Measurements from ENCODE around the gene PPP6C.

GRCh38 chr9:125146247-125146646 is 43.4 kb downstream of the PPP6C start:
- TF ChIP-seq EZH2 (IDR thresholded peaks at IDR 0.05; ENCODE audit: low read depth, unreplicated experiment) (no peak), CREB1 (CRISPR knock-in tag; IDR thresholded peaks at IDR 0.05; ENCODE audit: low read depth) (no peak), POLR2AphosphoS5 (IDR thresholded peaks at IDR 0.05; ENCODE audit: low read depth) (no peak), JUNB (IDR thresholded peaks at IDR 0.05; ENCODE audit: unreplicated experiment) (no peak), STAT1 (IDR thresholded peaks at IDR 0.05; ENCODE audit: unreplicated experiment) (no peak), EZH2phosphoT487 (IDR thresholded peaks at IDR 0.05; ENCODE audit: unreplicated experiment) (no peak), NANOG (IDR thresholded peaks at IDR 0.05; ENCODE audit: borderline replicate concordance) (no peak), ZNF331 (CRISPR knock-in tag; IDR thresholded peaks at IDR 0.05; ENCODE audit: low read depth) (no peak), ZNF114 (CRISPR knock-in tag; IDR thresholded peaks at IDR 0.05) (no peak)
- TF ChIP-seq, protein P1, sequence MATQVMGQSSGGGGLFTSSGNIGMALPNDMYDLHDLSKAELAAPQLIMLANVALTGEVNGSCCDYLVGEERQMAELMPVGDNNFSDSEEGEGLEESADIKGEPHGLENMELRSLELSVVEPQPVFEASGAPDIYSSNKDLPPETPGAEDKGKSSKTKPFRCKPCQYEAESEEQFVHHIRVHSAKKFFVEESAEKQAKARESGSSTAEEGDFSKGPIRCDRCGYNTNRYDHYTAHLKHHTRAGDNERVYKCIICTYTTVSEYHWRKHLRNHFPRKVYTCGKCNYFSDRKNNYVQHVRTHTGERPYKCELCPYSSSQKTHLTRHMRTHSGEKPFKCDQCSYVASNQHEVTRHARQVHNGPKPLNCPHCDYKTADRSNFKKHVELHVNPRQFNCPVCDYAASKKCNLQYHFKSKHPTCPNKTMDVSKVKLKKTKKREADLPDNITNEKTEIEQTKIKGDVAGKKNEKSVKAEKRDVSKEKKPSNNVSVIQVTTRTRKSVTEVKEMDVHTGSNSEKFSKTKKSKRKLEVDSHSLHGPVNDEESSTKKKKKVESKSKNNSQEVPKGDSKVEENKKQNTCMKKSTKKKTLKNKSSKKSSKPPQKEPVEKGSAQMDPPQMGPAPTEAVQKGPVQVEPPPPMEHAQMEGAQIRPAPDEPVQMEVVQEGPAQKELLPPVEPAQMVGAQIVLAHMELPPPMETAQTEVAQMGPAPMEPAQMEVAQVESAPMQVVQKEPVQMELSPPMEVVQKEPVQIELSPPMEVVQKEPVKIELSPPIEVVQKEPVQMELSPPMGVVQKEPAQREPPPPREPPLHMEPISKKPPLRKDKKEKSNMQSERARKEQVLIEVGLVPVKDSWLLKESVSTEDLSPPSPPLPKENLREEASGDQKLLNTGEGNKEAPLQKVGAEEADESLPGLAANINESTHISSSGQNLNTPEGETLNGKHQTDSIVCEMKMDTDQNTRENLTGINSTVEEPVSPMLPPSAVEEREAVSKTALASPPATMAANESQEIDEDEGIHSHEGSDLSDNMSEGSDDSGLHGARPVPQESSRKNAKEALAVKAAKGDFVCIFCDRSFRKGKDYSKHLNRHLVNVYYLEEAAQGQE (IDR thresholded peaks at IDR 0.05; ENCODE audit: unreplicated experiment), result no peak
- TF ChIP-seq, protein P2, sequence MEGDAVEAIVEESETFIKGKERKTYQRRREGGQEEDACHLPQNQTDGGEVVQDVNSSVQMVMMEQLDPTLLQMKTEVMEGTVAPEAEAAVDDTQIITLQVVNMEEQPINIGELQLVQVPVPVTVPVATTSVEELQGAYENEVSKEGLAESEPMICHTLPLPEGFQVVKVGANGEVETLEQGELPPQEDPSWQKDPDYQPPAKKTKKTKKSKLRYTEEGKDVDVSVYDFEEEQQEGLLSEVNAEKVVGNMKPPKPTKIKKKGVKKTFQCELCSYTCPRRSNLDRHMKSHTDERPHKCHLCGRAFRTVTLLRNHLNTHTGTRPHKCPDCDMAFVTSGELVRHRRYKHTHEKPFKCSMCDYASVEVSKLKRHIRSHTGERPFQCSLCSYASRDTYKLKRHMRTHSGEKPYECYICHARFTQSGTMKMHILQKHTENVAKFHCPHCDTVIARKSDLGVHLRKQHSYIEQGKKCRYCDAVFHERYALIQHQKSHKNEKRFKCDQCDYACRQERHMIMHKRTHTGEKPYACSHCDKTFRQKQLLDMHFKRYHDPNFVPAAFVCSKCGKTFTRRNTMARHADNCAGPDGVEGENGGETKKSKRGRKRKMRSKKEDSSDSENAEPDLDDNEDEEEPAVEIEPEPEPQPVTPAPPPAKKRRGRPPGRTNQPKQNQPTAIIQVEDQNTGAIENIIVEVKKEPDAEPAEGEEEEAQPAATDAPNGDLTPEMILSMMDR (conservative IDR thresholded peaks at IDR 0.05; ENCODE audit: low read depth in 2 of 2), result no peak
- TF ChIP-seq, protein P3, sequence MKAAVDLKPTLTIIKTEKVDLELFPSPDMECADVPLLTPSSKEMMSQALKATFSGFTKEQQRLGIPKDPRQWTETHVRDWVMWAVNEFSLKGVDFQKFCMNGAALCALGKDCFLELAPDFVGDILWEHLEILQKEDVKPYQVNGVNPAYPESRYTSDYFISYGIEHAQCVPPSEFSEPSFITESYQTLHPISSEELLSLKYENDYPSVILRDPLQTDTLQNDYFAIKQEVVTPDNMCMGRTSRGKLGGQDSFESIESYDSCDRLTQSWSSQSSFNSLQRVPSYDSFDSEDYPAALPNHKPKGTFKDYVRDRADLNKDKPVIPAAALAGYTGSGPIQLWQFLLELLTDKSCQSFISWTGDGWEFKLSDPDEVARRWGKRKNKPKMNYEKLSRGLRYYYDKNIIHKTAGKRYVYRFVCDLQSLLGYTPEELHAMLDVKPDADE (IDR thresholded peaks at IDR 0.05), result no peak
